ENCODE measurements around the gene CACHD1.

DNA sequence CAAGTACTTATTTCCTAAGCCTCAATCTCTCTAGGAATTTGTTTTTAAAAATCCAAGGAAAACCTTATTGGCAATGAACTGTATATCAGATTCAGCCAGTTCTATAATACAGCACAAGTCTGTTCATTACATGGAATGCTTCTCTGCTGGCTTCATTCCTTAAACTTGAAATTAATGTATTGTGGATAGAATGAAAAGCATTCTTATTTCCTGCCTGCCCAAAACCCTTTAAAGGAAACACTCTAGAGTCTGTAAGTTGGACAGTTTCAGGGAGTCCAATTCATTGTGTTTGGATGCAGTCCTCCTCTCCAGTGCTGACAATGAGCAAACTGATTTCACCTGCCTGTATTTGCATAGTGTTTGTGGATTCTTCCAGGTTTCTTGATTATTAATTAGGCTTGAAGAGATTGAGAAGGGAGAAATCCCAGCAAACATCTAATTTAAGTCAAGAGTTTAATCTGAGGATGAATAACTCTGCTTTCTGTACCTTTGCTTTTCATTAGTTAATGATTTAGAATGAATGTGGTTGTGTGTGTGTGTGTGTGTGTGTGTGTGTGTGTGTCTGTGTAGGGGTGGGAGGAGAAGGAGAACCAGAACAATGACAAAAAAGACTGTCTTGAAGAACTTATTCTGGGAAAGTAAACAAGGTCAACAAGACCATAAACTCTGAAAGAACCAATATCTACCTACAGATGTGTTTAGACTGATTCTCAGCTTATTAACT is 61.2 kb downstream of the CACHD1 start:
- TF ChIP-seq, protein P1, sequence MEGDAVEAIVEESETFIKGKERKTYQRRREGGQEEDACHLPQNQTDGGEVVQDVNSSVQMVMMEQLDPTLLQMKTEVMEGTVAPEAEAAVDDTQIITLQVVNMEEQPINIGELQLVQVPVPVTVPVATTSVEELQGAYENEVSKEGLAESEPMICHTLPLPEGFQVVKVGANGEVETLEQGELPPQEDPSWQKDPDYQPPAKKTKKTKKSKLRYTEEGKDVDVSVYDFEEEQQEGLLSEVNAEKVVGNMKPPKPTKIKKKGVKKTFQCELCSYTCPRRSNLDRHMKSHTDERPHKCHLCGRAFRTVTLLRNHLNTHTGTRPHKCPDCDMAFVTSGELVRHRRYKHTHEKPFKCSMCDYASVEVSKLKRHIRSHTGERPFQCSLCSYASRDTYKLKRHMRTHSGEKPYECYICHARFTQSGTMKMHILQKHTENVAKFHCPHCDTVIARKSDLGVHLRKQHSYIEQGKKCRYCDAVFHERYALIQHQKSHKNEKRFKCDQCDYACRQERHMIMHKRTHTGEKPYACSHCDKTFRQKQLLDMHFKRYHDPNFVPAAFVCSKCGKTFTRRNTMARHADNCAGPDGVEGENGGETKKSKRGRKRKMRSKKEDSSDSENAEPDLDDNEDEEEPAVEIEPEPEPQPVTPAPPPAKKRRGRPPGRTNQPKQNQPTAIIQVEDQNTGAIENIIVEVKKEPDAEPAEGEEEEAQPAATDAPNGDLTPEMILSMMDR (IDR thresholded peaks at IDR 0.05; ENCODE audit: insufficient read depth, low read length): no peak
- TF ChIP-seq, protein P2, sequence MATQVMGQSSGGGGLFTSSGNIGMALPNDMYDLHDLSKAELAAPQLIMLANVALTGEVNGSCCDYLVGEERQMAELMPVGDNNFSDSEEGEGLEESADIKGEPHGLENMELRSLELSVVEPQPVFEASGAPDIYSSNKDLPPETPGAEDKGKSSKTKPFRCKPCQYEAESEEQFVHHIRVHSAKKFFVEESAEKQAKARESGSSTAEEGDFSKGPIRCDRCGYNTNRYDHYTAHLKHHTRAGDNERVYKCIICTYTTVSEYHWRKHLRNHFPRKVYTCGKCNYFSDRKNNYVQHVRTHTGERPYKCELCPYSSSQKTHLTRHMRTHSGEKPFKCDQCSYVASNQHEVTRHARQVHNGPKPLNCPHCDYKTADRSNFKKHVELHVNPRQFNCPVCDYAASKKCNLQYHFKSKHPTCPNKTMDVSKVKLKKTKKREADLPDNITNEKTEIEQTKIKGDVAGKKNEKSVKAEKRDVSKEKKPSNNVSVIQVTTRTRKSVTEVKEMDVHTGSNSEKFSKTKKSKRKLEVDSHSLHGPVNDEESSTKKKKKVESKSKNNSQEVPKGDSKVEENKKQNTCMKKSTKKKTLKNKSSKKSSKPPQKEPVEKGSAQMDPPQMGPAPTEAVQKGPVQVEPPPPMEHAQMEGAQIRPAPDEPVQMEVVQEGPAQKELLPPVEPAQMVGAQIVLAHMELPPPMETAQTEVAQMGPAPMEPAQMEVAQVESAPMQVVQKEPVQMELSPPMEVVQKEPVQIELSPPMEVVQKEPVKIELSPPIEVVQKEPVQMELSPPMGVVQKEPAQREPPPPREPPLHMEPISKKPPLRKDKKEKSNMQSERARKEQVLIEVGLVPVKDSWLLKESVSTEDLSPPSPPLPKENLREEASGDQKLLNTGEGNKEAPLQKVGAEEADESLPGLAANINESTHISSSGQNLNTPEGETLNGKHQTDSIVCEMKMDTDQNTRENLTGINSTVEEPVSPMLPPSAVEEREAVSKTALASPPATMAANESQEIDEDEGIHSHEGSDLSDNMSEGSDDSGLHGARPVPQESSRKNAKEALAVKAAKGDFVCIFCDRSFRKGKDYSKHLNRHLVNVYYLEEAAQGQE (IDR thresholded peaks at IDR 0.05; ENCODE audit: insufficient replicate concordance, low read depth): no peak
- no peak for TF ChIP-seq POLR2AphosphoS5 (IDR thresholded peaks at IDR 0.05; ENCODE audit: low read depth)

Data from HL-60 (cell line).